Measurements from ENCODE around the gene SCNN1A.

DNA sequence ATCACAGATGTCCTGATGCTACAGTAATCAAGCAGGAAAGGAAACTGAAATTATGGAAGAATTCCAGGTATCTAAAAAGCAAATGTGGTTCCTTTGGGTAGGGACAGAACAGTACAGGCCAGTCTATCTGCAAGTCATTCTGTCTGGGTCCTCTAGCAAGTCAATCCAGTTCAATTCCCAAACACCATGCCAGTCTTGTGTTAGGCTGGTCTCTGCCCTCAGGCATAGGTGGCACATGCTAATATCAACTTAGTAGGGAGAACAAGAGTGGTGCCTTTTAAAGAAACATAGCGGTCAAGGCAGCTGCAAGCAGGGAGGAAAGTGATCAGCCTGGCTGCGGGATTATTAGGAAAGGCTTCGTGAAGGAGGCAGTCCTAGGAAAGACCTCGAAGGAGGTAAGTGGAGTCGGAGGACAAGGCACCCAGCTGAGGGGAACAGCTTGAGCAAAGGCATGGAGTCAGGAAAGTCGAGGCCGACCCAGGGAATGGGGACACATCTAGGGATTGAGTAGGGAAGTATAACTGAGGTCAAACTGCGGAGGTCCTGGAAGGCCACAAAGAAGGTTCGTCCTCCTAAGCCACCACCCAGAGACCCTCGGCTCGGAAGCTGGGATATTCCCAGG is 68.7 kb downstream of the SCNN1A start:
- TF ChIP-seq, protein P1, sequence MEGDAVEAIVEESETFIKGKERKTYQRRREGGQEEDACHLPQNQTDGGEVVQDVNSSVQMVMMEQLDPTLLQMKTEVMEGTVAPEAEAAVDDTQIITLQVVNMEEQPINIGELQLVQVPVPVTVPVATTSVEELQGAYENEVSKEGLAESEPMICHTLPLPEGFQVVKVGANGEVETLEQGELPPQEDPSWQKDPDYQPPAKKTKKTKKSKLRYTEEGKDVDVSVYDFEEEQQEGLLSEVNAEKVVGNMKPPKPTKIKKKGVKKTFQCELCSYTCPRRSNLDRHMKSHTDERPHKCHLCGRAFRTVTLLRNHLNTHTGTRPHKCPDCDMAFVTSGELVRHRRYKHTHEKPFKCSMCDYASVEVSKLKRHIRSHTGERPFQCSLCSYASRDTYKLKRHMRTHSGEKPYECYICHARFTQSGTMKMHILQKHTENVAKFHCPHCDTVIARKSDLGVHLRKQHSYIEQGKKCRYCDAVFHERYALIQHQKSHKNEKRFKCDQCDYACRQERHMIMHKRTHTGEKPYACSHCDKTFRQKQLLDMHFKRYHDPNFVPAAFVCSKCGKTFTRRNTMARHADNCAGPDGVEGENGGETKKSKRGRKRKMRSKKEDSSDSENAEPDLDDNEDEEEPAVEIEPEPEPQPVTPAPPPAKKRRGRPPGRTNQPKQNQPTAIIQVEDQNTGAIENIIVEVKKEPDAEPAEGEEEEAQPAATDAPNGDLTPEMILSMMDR (conservative IDR thresholded peaks at IDR 0.05; ENCODE audit: low read length) = no peak
- TF ChIP-seq EZH2phosphoT487 (IDR thresholded peaks at IDR 0.05; ENCODE audit: borderline replicate concordance, low read depth, low read length) = no peak
